ENCODE data around the gene TAS2R20. TPM values are rescaled to one million over a fixed set of nuclear protein-coding genes. Genes with fewer than 3 reads are reported as not detected.

The TAS2R20 gene
- total and polyA plus RNA-seq, 2 of the 13 experiments (the other 11 are each of a cell fraction or from before 2014, with no cell fraction given) = 0.54 to 2.9 TPM

DNA sequence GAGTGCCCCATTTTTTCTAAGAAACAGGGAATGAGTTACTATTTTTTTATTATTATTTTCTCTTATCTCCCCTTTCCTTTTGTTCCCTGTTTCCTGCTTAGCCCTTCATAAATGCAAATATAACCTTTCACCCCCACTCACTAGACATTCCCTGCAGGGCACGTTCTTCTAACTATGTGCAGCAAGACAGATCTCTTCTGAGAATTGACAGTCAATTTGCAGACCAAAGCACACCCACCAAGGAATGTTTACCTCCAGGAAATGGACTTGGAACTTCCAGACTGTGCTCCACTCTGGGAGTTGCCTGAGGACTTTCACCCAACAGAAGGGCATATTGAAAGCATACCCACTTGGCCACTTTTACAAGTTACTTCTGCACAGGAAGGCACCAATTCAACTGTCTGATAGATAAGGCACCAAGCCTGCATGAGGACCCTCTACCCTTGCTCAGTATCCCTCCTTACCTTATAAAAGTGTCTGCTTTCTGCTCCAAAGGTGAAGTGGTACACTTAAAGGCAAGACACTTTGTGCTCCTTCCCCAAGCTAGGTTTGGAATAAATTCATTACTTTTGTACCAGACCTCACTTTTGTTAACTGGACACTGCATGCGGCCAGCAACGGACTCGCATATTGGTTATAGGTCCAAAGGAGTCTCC, 17.8 kb upstream of the TAS2R20 start (continued):
- TF ChIP-seq, protein P1, sequence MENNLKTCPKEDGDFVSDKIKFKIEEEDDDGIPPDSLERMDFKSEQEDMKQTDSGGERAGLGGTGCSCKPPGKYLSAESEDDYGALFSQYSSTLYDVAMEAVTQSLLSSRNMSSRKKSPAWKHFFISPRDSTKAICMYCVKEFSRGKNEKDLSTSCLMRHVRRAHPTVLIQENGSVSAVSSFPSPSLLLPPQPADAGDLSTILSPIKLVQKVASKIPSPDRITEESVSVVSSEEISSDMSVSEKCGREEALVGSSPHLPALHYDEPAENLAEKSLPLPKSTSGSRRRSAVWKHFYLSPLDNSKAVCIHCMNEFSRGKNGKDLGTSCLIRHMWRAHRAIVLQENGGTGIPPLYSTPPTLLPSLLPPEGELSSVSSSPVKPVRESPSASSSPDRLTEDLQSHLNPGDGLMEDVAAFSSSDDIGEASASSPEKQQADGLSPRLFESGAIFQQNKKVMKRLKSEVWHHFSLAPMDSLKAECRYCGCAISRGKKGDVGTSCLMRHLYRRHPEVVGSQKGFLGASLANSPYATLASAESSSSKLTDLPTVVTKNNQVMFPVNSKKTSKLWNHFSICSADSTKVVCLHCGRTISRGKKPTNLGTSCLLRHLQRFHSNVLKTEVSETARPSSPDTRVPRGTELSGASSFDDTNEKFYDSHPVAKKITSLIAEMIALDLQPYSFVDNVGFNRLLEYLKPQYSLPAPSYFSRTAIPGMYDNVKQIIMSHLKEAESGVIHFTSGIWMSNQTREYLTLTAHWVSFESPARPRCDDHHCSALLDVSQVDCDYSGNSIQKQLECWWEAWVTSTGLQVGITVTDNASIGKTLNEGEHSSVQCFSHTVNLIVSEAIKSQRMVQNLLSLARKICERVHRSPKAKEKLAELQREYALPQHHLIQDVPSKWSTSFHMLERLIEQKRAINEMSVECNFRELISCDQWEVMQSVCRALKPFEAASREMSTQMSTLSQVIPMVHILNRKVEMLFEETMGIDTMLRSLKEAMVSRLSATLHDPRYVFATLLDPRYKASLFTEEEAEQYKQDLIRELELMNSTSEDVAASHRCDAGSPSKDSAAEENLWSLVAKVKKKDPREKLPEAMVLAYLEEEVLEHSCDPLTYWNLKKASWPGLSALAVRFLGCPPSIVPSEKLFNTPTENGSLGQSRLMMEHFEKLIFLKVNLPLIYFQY (CRISPR knock-in tag; IDR thresholded peaks at IDR 0.05; ENCODE audit: borderline replicate concordance) = no peak
- TF ChIP-seq NFE2 (CRISPR knock-in tag; IDR thresholded peaks at IDR 0.05) = no peak
- TF ChIP-seq, protein P2, sequence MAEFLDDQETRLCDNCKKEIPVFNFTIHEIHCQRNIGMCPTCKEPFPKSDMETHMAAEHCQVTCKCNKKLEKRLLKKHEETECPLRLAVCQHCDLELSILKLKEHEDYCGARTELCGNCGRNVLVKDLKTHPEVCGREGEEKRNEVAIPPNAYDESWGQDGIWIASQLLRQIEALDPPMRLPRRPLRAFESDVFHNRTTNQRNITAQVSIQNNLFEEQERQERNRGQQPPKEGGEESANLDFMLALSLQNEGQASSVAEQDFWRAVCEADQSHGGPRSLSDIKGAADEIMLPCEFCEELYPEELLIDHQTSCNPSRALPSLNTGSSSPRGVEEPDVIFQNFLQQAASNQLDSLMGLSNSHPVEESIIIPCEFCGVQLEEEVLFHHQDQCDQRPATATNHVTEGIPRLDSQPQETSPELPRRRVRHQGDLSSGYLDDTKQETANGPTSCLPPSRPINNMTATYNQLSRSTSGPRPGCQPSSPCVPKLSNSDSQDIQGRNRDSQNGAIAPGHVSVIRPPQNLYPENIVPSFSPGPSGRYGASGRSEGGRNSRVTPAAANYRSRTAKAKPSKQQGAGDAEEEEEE (CRISPR knock-in tag; IDR thresholded peaks at IDR 0.05; ENCODE audit: borderline replicate concordance) = no peak
- TF ChIP-seq ZSCAN22 (CRISPR knock-in tag; IDR thresholded peaks at IDR 0.05) = no peak
- no peak for TF ChIP-seq NR3C1 (CRISPR knock-in tag; IDR thresholded peaks at IDR 0.05)
- TF ChIP-seq MBD4 (IDR thresholded peaks at IDR 0.05; ENCODE audit: borderline replicate concordance, low read length) = no peak
- TF ChIP-seq NFYC (CRISPR knock-in tag; IDR thresholded peaks at IDR 0.05) = no peak; the same call in 1 of the 2 replicates
- TF ChIP-seq, protein P3, sequence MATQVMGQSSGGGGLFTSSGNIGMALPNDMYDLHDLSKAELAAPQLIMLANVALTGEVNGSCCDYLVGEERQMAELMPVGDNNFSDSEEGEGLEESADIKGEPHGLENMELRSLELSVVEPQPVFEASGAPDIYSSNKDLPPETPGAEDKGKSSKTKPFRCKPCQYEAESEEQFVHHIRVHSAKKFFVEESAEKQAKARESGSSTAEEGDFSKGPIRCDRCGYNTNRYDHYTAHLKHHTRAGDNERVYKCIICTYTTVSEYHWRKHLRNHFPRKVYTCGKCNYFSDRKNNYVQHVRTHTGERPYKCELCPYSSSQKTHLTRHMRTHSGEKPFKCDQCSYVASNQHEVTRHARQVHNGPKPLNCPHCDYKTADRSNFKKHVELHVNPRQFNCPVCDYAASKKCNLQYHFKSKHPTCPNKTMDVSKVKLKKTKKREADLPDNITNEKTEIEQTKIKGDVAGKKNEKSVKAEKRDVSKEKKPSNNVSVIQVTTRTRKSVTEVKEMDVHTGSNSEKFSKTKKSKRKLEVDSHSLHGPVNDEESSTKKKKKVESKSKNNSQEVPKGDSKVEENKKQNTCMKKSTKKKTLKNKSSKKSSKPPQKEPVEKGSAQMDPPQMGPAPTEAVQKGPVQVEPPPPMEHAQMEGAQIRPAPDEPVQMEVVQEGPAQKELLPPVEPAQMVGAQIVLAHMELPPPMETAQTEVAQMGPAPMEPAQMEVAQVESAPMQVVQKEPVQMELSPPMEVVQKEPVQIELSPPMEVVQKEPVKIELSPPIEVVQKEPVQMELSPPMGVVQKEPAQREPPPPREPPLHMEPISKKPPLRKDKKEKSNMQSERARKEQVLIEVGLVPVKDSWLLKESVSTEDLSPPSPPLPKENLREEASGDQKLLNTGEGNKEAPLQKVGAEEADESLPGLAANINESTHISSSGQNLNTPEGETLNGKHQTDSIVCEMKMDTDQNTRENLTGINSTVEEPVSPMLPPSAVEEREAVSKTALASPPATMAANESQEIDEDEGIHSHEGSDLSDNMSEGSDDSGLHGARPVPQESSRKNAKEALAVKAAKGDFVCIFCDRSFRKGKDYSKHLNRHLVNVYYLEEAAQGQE (IDR thresholded peaks at IDR 0.05; ENCODE audit: borderline replicate concordance in 1 of 2, low read depth in 1 of 2, low read length in 2 of 2) = peak in 1 of 2 experiments; percentile 42; a peak in 1 of 4 replicates
- peak; percentile 82 for TF ChIP-seq NR2F2 (IDR thresholded peaks at IDR 0.05; ENCODE audit: borderline replicate concordance, low read depth)
- TF ChIP-seq ZBTB20 (CRISPR knock-in tag; IDR thresholded peaks at IDR 0.05; ENCODE audit: borderline replicate concordance, low read depth) = peak; percentile 70; the same call in 1 of the 2 replicates
- TF ChIP-seq GATAD1 (CRISPR knock-in tag; IDR thresholded peaks at IDR 0.05) = peak; percentile 38; the same call in 1 of the 2 replicates
- TF ChIP-seq, protein P4, sequence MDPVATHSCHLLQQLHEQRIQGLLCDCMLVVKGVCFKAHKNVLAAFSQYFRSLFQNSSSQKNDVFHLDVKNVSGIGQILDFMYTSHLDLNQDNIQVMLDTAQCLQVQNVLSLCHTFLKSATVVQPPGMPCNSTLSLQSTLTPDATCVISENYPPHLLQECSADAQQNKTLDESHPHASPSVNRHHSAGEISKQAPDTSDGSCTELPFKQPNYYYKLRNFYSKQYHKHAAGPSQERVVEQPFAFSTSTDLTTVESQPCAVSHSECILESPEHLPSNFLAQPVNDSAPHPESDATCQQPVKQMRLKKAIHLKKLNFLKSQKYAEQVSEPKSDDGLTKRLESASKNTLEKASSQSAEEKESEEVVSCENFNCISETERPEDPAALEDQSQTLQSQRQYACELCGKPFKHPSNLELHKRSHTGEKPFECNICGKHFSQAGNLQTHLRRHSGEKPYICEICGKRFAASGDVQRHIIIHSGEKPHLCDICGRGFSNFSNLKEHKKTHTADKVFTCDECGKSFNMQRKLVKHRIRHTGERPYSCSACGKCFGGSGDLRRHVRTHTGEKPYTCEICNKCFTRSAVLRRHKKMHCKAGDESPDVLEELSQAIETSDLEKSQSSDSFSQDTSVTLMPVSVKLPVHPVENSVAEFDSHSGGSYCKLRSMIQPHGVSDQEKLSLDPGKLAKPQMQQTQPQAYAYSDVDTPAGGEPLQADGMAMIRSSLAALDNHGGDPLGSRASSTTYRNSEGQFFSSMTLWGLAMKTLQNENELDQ (CRISPR knock-in tag; IDR thresholded peaks at IDR 0.05; ENCODE audit: borderline replicate concordance) = no peak
- TF ChIP-seq ZNF674 (CRISPR knock-in tag; IDR thresholded peaks at IDR 0.05; ENCODE audit: low read depth) = no peak
- TF ChIP-seq BCL6 (CRISPR knock-in tag; IDR thresholded peaks at IDR 0.05) = peak; percentile 89
- TF ChIP-seq ZNF326 (CRISPR knock-in tag; IDR thresholded peaks at IDR 0.05; ENCODE audit: borderline replicate concordance) = no peak

Data from HepG2 (cell line).